Tongue (tissue), 2 donors: ENCODE results near the gene JPT1. TPM values are rescaled to one million over a fixed set of nuclear protein-coding genes. Genes with fewer than 3 reads are reported as not detected.

Experiments
- small RNA-seq: library from RNA; depleted of rRNA; stranded (forward); fragments of <200 nt; gene quantifications from one replicate; pipeline ENCODE3, GENCODE V24; 2014; ENCODE audit warnings: low replicate concordance
- total RNA-seq: library from RNA; depleted of rRNA; stranded (reverse); fragments of >200 nt; gene quantifications from one replicate; pipeline ENCODE4 v1.2.3, GENCODE V29; 2014

The JPT1 gene
- total RNA-seq, 1 donor from 2014 or later: 97.4 TPM

Small RNA genes lying within 50 kb of the gene (small RNA-seq; reads per million reads assigned to genes)
- not detected for gene RF00019

Other genes with a start within 250 kb of the JPT1 start
- 2.9 TPM for gene USH1G, start 231.3 kb downstream of the JPT1 start, total RNA-seq
- gene OTOP2, start 230.2 kb downstream of the JPT1 start, total RNA-seq: not detected
- gene OTOP3, start 218.6 kb downstream of the JPT1 start, total RNA-seq: 1.4 TPM
- gene HID1, start 181.8 kb downstream of the JPT1 start, total RNA-seq: 12.3 TPM
- gene CDR2L, start 166.9 kb downstream of the JPT1 start, total RNA-seq: 11.4 TPM
- gene MRPL58, start 141.8 kb downstream of the JPT1 start, total RNA-seq: 31.5 TPM
- gene ATP5PD, start 107.5 kb downstream of the JPT1 start, total RNA-seq: 299 TPM
- gene KCTD2, start 107.3 kb downstream of the JPT1 start, total RNA-seq: 19.8 TPM
- 11.5 TPM for gene SLC16A5, start 66.6 kb downstream of the JPT1 start, total RNA-seq
- gene ARMC7, start 44.5 kb downstream of the JPT1 start, total RNA-seq: 3.5 TPM
- gene NT5C, start 22.8 kb downstream of the JPT1 start, total RNA-seq: 50.8 TPM
- gene SUMO2, start 28.4 kb upstream of the JPT1 start, total RNA-seq: 64.0 TPM
- gene NUP85, start 51.2 kb upstream of the JPT1 start, total RNA-seq: 35.1 TPM
- 21.0 TPM for gene GGA3, start 107.1 kb upstream of the JPT1 start, total RNA-seq
- 44.7 TPM for gene MRPS7, start 107.4 kb upstream of the JPT1 start, total RNA-seq
- gene MIF4GD, start 116.7 kb upstream of the JPT1 start, total RNA-seq: 9.1 TPM
- 4.9 TPM for gene SLC25A19, start 134.9 kb upstream of the JPT1 start, total RNA-seq